HCT116 (cell line): Measurements from ENCODE around the gene ID3.

Experiments used
- CEBPB ChIP-seq: IDR thresholded peaks from 2 replicates; pipeline ENCODE4 v1.6.1; 2012; ENCODE audit warnings: low read depth
- ELF1 ChIP-seq: IDR thresholded peaks from 2 replicates; pipeline ENCODE4 v1.6.1; 2012; ENCODE audit warnings: low read depth, borderline replicate concordance
- EZH2 ChIP-seq: fragments of 200-600 bp; sonication (generic); IDR thresholded peaks from 2 replicates; pipeline ENCODE4 v1.6.1; 2017; ENCODE audit warnings: antibody characterized with exemption, mixed run types
- POLR2AphosphoS5 ChIP-seq: IDR thresholded peaks from 2 replicates; pipeline ENCODE4 v1.6.1; 2011; ENCODE audit warnings: mild to moderate bottlenecking, low read depth, low read length, moderate library complexity
- TCF7L2 ChIP-seq: IDR thresholded peaks from 2 replicates; pipeline ENCODE4 v1.7.0; 2011; ENCODE audit warnings: borderline replicate concordance, inconsistent platforms; ENCODE audit not compliant: insufficient read depth, insufficient read length; ENCODE audit errors: extremely low read depth
- ZFX ChIP-seq: fragments of 450-650 bp; IDR thresholded peaks from 2 replicates; pipeline ENCODE4 v1.6.1; 2017
- TF ChIP-seq, protein P1 (sequence below), 3 experiments: fragments of 200-600 bp in 1 of 3; sonication (generic) in 1 of 3; IDR thresholded peaks in 2 of 3; conservative IDR thresholded peaks in 1 of 3; 2 replicates each; pipeline ENCODE4 v1.5.1; 2012 to 2017; ENCODE audit warnings: low read depth in 2 of 3, low read length in 2 of 3, antibody characterized with exemption in 1 of 3, borderline replicate concordance in 1 of 3, control low read depth in 1 of 3, mild to moderate bottlenecking in 1 of 3, mixed read lengths in 1 of 3, mixed run types in 1 of 3, moderate library complexity in 1 of 3; ENCODE audit not compliant: insufficient read depth in 1 of 3

- no peak for TF ChIP-seq EZH2
- TF ChIP-seq, protein P1, sequence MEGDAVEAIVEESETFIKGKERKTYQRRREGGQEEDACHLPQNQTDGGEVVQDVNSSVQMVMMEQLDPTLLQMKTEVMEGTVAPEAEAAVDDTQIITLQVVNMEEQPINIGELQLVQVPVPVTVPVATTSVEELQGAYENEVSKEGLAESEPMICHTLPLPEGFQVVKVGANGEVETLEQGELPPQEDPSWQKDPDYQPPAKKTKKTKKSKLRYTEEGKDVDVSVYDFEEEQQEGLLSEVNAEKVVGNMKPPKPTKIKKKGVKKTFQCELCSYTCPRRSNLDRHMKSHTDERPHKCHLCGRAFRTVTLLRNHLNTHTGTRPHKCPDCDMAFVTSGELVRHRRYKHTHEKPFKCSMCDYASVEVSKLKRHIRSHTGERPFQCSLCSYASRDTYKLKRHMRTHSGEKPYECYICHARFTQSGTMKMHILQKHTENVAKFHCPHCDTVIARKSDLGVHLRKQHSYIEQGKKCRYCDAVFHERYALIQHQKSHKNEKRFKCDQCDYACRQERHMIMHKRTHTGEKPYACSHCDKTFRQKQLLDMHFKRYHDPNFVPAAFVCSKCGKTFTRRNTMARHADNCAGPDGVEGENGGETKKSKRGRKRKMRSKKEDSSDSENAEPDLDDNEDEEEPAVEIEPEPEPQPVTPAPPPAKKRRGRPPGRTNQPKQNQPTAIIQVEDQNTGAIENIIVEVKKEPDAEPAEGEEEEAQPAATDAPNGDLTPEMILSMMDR (IDR thresholded peaks at IDR 0.05 in 2 of 3, conservative IDR thresholded peaks at IDR 0.05 in 1 of 3; ENCODE audit: borderline replicate concordance in 1 of 3, insufficient read depth in 1 of 3, low read depth in 2 of 3, low read length in 2 of 3) = no peak
- TF ChIP-seq POLR2AphosphoS5 = no peak
- no peak for TF ChIP-seq ELF1
- TF ChIP-seq CEBPB = no peak
- TF ChIP-seq ZFX = no peak
- no peak for TF ChIP-seq TCF7L2
Measured at GRCh38 chr1:23597635-23598388, 38.5 kb upstream of the ID3 start.
